Measurements from ENCODE around the gene EXOC1. TPM values are rescaled to one million over a fixed set of nuclear protein-coding genes. Genes with fewer than 3 reads are reported as not detected.

EXOC1 gene
- total and polyA plus RNA-seq, 2 of the 4 experiments (the other 2 are of a cell fraction) = 19.9 to 49.5 TPM

GRCh38 chr4:55830716-55831115, 22.7 kb upstream of the EXOC1 start:
- no peak overlapping the region for H2BK120ac ChIP-seq (ENCODE audit: low read depth, low read length)
- no peak overlapping the region for H3K27ac ChIP-seq (ENCODE audit: insufficient read depth, low read length)
- H3K27me3 ChIP-seq (ENCODE audit: control insufficient read depth, insufficient read depth, low read length) = peaks cover 2% of the 10 kb centered on the region; the same call in 1 of the 2 replicates
- no peak for TF ChIP-seq RAD21 (IDR thresholded peaks at IDR 0.05; ENCODE audit: low read length)
- no peak for TF ChIP-seq CHD1 (IDR thresholded peaks at IDR 0.05; ENCODE audit: low read depth, low read length)
- TF ChIP-seq MAZ (IDR thresholded peaks at IDR 0.05; ENCODE audit: borderline replicate concordance, low read depth, low read length) = no peak
- no peak for TF ChIP-seq USF2 (IDR thresholded peaks at IDR 0.05; ENCODE audit: low read depth, low read length)
- no peak for TF ChIP-seq CTCF (conservative IDR thresholded peaks at IDR 0.05; ENCODE audit: low read depth, low read length)
- no peak for TF ChIP-seq FOS (IDR thresholded peaks at IDR 0.05; ENCODE audit: low read depth, low read length)
- H4K5ac ChIP-seq (ENCODE audit: low read depth, low read length) = no peak overlapping the region
- H2BK5ac ChIP-seq (ENCODE audit: low read depth, low read length, poor library complexity, severe bottlenecking) = no peak overlapping the region
- H3K9me1 ChIP-seq (ENCODE audit: insufficient read depth, low read length) = no peaks in the 10 kb centered on the region
- H3K4me3 ChIP-seq (ENCODE audit: insufficient read depth, low read depth, low read length) = no peak overlapping the region
- no peak overlapping the region for H4K91ac ChIP-seq (ENCODE audit: insufficient read depth, low read depth, low read length)
- H4K8ac ChIP-seq (ENCODE audit: low read depth in 2 of 2, low read length in 2 of 2) = no peak overlapping the region
- H2BK15ac ChIP-seq (ENCODE audit: low read depth, low read length) = no peak overlapping the region
- ChIA-PET CTCF (no interaction called here), POLR2A (ENCODE audit: unreplicated experiment) (interaction anchor here (0.6 kb wide), 1 partner anchor 348 kb away, joined by 3 read pairs; no protein-coding TSS in a partner anchor)
- H3K18ac ChIP-seq (ENCODE audit: low read depth, low read length) = no peak overlapping the region
- no peak overlapping the region for H2AK9ac ChIP-seq (replicated peaks; ENCODE audit: low read depth, low read length, poor library complexity)
- no peak for DNase-seq
- ATAC-seq (ENCODE audit: low read depth) = peak; percentile 27
- intact Hi-C loops (cut with micrococcal nuclease) (no loop called here), in situ Hi-C loops (cut with MboI; ENCODE audit: low sequenced_read_pairs) (no loop called here), dilution Hi-C loops (cut with HindIII; ENCODE audit: low sequenced_read_pairs, unreplicated experiment) (no loop called here)
- no peak overlapping the region for H3K23ac ChIP-seq (ENCODE audit: low read depth, low read length)
- no peak overlapping the region for H2BK20ac ChIP-seq (ENCODE audit: low read depth, low read length)
- no peak overlapping the region for H3K9ac ChIP-seq (ENCODE audit: low read depth, low read length)
- H3K14ac ChIP-seq (replicated peaks; ENCODE audit: low read depth, low read length) = no peak overlapping the region
- no peak overlapping the region for H3K4ac ChIP-seq (ENCODE audit: low read depth, low read length)
- no peaks in the 10 kb centered on the region for H3K4me1 ChIP-seq (ENCODE audit: control insufficient read depth, insufficient read depth, low read length)
- H3K4me2 ChIP-seq (ENCODE audit: low read depth, low read length) = no peak overlapping the region
- H3K36me3 ChIP-seq (ENCODE audit: control insufficient read depth, insufficient read depth, low read length) = no peaks in the 10 kb centered on the region
- H2AFZ ChIP-seq (replicated peaks; ENCODE audit: low read length, poor library complexity) = no peak overlapping the region
- WGBS, 2 experiments (ENCODE audit: extremely low coverage in 2 of 2, insufficient read length in 1 of 2) = 88% methylated on average over 3 of the region's 4 CpGs; no CpG with 5 or more reads in 1 of the 2 experiments
- BruUV-seq (replicated peaks) = no TSS peak
- H2AK5ac ChIP-seq (ENCODE audit: low read depth, low read length) = no peak overlapping the region
- no peak overlapping the region for H3K56ac ChIP-seq (ENCODE audit: extremely low read depth, insufficient read depth, low read length)
- no peaks in the 10 kb centered on the region for H3K79me1 ChIP-seq (ENCODE audit: low read depth in 1 of 2, low read length in 2 of 2)
- no peaks in the 10 kb centered on the region for H3K9me3 ChIP-seq (ENCODE audit: control insufficient read depth, insufficient read depth, low read length)
- no peaks in the 10 kb centered on the region for H4K20me1 ChIP-seq (ENCODE audit: insufficient read depth, low read length)
